Hematopoietic multipotent progenitor cell treated with erythropoietin and hydrocortisone succinate and interleukin-3 and kit ligand, for 8 days (in vitro differentiated cells): ENCODE data around the gene CLASP1.
"Not testable (repeated sequence)": the region's sequence is repeated elsewhere in the genome, so short reads cannot be mapped to it uniquely, and the experiment has no call there.

ENCODE experiments used
- DNase-seq: peaks from one replicate; pipeline ENCODE4 v3.0.0-alpha.2; 2015

CLASP1 gene

GRCh38 chr2:121298476-121298875, 350.8 kb downstream of the CLASP1 start:
- DNase-seq = no peak

DNA sequence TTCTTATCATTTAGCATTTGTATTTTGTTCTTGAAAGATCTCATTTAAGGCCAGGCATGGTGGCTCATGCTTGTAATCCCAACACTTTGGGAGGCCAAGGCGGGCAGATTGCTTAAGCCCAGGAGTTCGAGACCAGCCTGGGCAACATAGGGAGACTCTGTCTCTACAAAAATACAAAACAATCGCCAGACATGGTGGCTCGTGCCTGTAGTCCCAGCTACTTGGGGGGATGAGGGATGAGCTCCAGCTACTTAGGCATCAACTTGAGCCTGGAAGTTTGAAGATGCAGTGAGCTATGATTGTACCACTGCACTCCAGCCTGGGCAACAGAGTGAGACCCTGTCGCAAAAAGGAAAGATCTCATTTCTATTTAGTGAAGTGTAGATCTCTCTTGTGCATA, 351.4 kb downstream of the CLASP1 start:
- DNase-seq = not testable (repeated sequence)

DNA sequence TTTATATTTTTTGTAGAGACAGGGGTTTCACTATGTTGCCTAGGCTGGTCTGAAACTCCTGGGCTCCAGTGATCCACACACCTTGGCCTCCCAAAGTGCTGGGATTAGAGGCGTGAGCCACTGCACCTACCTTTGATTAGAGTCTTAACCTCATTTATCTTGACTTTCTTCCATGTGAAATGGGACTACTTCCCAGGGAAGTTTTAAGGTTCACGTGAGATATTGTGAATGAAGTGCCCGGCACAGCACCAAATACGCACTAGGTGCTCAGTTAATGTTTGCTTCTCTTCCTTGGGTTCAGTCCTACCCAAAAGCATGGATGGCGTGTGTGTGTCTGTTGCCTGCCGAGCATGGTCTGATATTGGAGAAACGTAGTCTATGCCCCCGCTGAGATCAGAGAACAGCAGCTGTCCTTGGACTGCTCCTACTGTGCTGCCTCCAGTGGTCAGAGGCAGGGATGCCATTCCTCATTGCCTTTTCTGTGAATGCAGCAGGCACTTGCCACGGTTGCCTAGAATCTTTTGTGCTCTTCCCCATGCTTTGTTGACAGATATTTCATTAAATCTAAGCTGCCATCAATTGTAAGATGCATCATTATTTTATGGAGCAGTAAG, 351.9 kb downstream of the CLASP1 start:
- peak; percentile 23 for DNase-seq

DNA sequence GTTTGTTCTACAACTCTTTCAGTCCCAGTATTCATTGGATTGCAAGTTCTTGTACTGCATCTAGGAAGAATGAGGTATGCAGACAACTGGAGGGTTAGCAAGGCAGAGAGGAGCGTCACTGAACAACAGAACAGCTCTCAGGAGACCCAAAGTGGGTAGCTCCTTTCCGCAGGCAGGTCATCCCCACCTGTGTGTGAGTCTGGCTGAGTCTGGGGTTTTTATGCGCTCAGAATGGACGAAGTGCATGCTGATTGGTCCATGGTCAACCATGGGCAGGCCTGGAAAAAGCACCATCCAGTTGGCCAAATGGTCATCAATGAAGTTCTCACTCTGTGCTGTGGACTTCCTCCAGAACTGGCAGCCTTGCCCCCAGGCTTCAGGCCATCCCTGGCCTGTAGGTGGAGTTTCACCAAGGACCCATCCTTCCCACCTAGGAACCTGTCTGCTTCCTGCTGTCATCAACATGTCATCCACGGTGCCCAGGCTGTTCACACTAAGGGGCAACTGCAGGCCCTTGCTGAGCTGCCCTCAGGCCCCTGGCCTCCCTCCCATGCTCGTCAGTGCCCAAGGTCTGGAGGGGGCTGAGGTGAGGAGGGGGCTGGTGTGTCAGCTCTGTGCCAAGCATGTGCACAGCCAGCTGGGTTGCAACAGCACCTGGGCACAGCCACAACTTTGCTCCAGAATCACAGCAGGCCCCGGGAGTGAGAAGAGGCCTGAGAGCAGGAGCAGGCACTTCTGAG, 353.2 kb downstream of the CLASP1 start:
- DNase-seq = no peak

DNA sequence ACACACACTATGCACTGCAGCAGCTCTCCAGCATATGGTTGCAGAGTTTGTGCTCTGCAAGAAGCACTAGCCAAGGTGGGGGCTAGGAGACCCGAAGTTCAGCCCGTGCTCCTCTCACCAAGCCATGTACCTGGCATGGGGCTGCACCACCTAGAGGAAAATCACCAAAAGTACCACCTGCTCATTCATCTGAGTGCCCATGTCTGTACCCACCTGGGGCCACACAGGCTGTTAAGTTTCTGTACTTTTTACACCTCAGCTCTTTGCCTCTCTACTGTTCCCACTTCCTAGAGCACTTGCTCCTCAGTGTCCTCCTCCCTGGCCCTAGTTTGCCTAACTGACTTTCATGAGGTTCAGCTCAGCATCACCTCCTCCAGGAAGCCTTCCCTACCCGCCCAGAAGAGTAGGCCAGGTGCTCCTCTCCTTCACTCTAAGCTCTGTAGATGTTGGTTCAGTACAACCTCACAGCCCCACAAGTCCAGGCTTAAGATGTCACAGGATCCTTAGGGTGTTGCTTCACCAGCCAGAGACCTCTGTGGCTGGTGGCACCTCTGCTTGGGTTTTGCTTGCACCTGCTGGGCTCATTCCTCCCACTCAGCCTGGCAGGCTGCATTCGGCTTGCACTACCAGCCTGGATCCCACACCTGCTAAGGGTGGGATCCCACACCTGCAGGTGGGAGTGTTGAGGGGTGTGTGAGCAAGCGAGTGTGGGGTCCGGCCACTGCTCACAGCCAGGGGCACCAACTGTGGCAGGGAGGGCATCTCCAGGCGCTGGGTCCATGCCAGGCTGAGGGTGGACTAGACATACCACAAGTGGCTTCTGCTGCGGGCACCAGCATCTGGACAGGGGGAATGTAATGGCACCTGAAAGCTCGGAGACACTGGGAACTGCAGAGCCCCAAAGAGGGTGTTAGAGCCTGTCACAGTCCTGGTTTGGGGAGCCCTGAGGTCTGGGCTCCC, 354.1 kb downstream of the CLASP1 start:
- DNase-seq = no peak

DNA sequence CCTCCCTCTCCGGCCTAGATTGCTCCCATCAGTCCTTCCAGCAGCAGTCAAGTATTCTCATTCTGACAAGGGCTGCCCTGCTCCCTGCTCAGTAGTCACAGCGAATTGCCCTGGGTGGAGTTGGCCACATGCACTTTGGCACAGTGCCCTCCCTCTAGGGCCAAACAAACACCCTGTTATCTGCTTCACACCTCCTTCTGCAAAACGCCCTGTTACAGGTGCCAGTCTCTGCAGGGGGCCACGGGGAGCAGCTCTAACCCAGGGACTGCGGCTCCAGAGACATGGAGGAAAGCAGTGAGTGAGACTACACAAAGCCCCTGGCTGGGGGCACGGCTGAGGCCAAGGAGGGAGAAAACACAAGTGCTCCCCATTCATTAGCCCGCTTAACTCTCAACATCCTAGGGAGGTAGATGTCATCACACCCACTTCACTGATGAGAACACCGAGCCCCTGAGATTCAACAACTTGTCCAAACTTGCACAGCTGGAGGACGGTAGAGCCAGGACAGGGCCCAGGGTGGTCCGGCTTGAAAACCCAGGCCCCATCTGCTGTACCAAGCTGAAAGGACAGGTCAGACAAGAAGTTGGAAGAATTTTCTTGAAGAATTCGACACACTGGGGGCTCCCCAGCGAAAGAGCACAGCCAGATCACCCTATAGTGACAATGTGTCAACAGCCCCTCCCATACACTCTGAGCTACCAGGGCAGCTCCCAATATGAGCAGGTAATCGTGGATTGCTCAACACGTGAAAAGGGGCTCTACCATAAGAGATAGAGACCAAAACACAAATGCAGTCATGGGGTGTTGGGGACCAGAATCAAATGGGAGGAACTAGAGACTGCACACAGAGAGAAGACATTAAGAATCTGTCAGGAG, 355.6 kb downstream of the CLASP1 start:
- peak; percentile 62 for DNase-seq

GRCh38 chr2:121291251-121291580, 358.0 kb downstream of the CLASP1 start:
- DNase-seq = no peak

DNA sequence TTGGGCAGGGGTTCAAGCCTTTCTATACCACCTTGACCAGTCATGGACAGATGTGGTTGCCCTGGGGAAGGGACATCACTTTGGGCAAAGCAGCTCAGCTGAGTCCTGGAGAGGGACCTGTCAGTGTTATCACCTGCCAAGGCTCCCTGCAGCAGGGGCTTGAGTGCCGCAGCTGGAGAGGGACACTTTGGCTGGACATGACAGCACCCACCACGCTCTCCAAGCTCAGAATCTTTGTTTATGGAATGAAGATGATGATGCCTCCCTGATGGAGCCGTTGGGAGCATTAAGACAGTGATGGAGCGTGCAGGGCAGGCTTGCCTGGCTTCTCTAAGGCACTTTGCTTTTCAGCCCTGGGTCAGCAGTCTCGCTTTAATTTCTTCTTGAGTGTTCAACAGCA, 360.0 kb downstream of the CLASP1 start:
- DNase-seq = no peak

DNA sequence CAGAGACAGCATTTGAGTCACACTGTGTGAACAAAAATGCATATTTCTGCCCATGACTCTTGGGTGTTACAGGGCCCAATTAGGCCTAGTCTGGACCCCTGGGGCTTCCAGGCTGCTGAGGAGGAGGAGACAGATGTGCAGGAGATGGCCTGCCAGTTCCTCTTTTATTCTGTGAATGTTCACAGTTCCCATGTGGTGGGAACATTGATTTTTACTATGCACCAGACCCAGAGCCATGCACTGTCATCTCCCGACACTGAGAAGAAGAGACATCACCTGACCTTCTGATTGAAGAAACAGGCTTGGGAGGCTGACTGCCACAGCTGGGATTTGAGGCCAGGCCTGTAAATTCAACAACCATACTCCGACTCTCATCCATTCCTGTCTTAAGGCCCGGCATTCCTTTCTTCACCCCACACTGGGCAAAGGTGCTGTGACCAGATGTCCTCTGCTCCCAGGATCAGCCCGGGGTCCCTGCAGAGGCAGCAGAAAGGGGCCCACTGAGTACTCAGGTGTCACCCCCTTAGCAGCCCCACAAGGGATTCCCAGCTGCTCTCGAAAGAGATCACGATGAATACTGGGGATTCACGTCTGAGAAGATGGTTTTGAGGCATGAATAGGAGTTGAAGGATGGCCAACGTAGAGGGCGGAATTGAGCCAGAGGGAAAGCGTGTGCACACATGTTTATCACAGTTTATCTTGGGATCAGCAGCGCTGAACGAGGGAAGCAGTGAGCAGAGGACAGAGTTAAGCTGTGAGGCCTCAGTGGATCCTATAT, 360.6 kb downstream of the CLASP1 start:
- DNase-seq = no peak

GRCh38 chr2:121287956-121288355, 361.3 kb downstream of the CLASP1 start:
- no peak for DNase-seq
